Suprapubic skin (tissue), 4 donors: ENCODE results near the gene MLEC.

Experiments
- CTCF ChIP-seq, 2 donors: fragments of 200-600 bp in 1 of 2; fragments of 450-650 bp in 1 of 2; sonication (generic) in 1 of 2; IDR thresholded peaks; one replicate each; pipeline ENCODE4 v1.5.1; 2016 to 2019; ENCODE audit warnings: antibody characterized with exemption in 2 of 2, mild to moderate bottlenecking in 1 of 2, moderate library complexity in 1 of 2
- POLR2A ChIP-seq, 2 donors: fragments of 450-650 bp; IDR thresholded peaks; one replicate each; pipeline ENCODE4 v1.6.1; 2017; ENCODE audit warnings: antibody characterized with exemption in 2 of 2, mild to moderate bottlenecking in 2 of 2, moderate library complexity in 2 of 2
- POLR2AphosphoS5 ChIP-seq, 3 donors: sonication (generic); formaldehyde crosslinking; IDR thresholded peaks; one replicate each; pipeline ENCODE4 v1.6.1; 2017; ENCODE audit warnings: antibody characterized with exemption in 3 of 3

GRCh38 chr12:120662879-120663278 lies 24.1 kb upstream of the MLEC start:
- no peak for TF ChIP-seq CTCF (IDR thresholded peaks at IDR 0.05)
- TF ChIP-seq POLR2A (IDR thresholded peaks at IDR 0.05) = no peak
- TF ChIP-seq POLR2AphosphoS5 (IDR thresholded peaks at IDR 0.05) = no peak
